Measurements from ENCODE around the gene HARS2.
A peak's percentile ranks its signal among the peaks of the same experiment; 100 is the strongest.

DNA sequence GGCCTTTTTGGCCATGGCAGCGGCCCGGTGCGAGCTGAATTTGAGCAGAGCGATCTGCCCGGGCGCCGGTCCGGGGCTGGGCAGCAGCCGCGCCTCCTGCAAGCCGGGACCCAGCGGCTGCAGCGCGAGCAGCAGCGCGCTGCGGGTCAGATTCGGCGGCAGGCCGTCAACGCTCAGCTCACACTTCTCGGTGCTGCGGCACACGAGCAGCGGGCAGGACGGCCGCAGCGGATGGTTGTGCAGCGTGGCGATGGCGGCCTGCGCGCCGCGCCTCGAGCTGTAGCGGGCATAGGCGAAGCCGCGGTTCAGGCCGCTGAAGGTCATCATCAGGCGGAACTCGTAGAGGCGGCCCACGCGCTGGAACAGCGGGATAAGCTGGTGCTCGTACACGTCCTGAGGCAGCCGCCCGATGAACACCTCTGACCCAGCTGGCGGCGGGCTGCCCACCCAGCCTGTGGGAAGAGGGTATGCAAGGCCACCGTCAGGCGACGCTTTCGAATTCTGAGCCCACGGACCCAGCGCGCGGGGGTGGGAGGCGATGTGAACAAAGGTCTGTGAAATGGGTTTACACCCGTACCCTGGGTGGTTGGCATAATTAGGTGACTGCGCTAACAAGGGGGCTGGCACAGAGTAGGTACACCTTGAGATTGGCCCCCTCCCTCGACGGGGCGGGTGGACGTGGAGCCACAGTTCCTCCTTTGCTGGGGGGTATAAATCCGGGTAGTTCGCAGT, 18.6 kb upstream of the HARS2 start:
- TF ChIP-seq POLR2A (IDR thresholded peaks at IDR 0.05; ENCODE audit: low read depth, low read length) (0 out of 2 replicates have a peak, but pooled peaks have one; percentile 35), POLR2AphosphoS5 (IDR thresholded peaks at IDR 0.05; ENCODE audit: low read depth, low read length) (no peak)

Measured in GM12892 (cell line).